ENCODE data around the gene CHST13. TPM values are rescaled to one million over a fixed set of nuclear protein-coding genes. Genes with fewer than 3 reads are reported as not detected.
"Not testable (repeated sequence)": the region's sequence is repeated elsewhere in the genome, so short reads cannot be mapped to it uniquely, and the experiment has no call there.

Gene CHST13
- total RNA-seq, 1 experiment from 2014 or later = 2.0 TPM

- in situ Hi-C loops (cut with HindIII; ENCODE audit: low sequenced_read_pairs) = no loop called here
Measured at GRCh38 chr3:126519506-126520455, 4.2 kb upstream of the CHST13 start.

DNA sequence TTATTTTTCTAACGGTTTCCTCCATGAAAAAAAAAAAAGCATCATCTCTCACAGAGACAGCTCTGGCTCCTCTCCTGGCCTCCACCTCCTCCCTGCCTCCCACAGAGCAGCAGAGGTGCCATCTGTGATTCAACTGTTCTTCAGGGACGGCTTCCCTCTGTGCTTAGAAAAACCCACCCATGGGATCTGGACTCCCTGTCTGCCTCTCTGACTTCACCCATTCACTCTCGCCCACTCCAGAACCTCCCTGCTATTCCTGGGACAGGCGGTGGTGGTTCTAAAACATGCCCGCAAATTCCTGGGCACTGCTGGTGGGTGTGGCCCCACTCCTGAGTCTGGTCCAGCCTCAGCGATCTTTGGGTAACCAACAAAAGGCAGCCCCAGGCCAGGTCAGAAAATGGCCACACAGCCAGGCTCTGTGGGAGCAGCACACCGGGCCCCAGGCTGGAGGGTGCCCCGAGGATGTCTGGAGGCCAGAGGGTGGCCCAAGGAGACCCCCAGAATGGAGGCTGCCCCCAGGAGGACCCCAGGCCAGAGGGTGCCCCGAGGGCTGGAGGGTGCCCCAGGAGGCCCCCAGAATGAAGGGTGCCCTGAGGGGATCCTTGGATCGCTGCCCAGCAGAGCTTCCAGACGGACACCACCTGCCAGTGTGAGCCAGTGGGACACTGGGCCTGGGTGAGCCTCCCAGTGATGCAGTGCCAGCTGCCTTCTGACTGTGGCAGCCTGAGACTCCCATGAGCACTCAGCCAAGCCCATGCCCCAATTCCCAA, 2.6 kb upstream of the CHST13 start:
- in situ Hi-C loops (cut with HindIII; ENCODE audit: low sequenced_read_pairs) = no loop called here
- no peak for DNase-seq (ENCODE audit: low spot score)

More at GRCh38 chr3:126519506-126520455, 4.2 kb upstream of the CHST13 start:
- no peak for DNase-seq (ENCODE audit: low spot score)

DNA sequence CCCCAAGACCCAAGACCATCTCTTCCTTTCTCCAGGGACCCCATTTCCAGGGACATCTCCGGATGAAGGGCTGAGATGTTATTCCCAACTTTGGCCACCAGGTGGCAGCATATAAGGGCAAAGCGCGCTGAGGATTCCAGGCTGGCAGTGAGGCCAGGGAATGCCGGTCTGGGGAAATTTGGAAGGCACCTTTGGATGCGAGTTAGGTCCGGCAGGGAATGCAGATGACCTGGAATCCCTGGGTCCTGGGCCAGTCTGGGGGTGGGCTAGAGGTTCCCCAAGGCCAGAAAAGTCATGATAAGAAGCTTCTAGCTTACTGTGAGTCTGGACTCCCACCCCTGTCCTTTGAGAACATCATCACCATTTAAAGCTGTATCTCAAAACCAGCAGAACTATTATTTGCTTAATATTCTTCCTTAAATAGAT, 1.6 kb upstream of the CHST13 start:
- in situ Hi-C loops (cut with HindIII; ENCODE audit: low sequenced_read_pairs) = no loop called here
- DNase-seq (ENCODE audit: low spot score) = peak; percentile 80

DNA sequence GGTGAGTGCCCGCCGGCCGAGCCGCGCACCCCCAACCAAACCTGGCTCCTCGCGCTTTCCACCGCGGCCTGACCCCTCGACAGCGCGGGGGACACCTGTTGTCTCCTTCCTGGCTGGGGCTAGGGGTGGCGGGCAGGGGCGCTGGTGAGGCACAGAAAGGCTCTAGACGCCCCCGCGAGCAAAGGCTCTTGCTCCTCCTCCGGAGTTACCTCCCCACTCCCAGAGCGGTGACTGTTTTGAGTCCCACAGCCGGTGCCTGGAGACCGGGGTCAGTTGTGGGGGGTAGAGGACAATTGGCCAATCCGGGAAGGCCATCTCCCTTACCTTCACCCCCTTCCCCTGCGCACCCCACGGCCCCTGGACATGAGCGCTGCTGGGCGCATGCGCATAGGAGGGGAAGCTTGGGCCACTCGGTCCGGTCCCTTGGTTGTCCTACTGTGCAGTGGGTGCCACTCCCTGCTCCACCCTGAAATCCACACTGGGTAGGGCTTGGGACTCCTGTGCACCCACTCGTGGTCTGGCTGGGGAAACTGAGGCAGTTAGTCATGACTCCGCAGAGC, 554 bp downstream of the CHST13 start:
- in situ Hi-C loops (cut with HindIII; ENCODE audit: low sequenced_read_pairs) = no loop called here
- DNase-seq (ENCODE audit: low spot score) = no peak

DNA sequence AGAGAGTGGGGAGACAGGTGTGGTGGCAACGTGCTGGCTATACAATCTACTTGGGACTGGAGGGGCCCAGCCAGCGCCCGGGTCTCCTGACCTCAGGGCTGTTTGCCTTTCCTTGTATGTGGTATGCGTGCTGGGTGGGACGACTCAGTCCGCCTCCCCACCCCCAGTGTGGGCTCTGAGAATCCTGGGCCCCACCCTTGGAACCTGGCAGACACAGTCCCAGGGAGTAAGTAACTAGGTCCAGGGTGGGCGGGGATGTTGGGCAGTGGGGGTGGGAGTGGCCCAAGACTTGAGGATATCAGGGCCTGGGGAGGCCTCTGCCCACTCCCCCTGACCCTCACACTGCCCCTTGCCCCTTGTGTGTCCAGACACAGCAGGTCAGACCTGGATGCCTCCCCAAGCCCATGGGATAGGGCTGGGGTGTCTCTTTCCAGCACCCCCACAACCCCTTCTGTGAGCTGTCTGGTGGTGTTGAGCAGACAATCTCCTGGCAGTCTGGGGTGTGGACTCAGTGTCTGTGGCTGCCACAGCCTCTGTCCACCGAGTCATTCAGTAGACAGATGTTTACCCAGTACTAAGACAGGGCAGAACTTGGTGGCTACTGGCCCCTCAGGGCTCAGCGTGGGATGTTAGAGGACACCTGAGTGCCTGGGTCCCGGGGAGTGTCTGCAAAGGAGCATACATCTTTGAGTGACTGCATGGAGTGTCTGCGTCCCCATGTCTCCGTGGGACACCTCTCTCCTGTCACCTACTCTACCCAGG, 1.3 kb downstream of the CHST13 start:
- no peak for DNase-seq (ENCODE audit: low spot score)
- in situ Hi-C loops (cut with HindIII; ENCODE audit: low sequenced_read_pairs) = no loop called here

DNA sequence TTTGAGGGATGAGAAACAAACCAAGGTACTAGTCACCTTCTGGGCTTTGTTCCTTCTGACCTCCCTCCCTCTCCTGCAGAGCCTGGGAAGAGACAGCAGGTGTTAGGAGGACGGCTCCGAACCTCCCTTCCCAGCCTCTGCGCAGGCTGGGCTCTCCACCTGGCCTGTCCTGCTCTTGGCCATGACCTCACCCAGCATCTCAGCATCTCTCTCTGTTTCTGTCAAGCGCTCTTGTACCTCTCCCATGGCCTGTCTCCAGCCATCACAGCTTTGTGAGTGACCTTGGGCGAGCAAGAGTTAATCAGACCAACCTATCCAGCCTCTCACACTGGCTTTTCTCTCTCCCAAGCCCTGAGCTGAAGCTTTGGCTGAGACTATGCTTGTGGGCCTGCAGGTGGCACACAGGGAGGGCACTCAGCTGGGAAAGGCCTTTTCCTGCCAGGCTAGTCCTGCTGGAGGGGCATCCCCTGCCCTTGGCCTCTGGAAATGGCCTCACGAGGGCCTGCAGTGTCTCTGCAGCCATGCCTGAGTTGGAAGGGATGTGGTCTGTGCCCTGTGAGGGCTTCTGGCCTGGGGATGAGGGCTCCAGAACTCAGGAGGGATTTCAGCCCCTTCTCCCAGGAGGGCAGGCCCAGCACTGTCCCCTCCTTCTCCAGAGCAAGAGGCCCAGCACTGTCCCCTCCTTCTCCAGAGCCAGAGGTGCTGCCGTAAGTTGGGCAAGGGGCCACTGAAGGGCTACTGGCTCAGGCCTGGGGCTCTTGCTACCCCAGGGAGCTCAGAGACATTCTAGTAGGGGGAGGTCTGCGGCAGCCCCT, 2.1 kb downstream of the CHST13 start:
- in situ Hi-C loops (cut with HindIII; ENCODE audit: low sequenced_read_pairs) = no loop called here

GRCh38 chr3:126526668-126527005, 2.7 kb downstream of the CHST13 start:
- in situ Hi-C loops (cut with HindIII; ENCODE audit: low sequenced_read_pairs) = no loop called here
- no peak for DNase-seq (ENCODE audit: low spot score)

More for the DNA sequence above, 2.1 kb downstream of the CHST13 start:
- DNase-seq (ENCODE audit: low spot score) = no peak

- in situ Hi-C loops (cut with HindIII; ENCODE audit: low sequenced_read_pairs) = no loop called here
Measured at GRCh38 chr3:126527006-126527405, 3.1 kb downstream of the CHST13 start.

DNA sequence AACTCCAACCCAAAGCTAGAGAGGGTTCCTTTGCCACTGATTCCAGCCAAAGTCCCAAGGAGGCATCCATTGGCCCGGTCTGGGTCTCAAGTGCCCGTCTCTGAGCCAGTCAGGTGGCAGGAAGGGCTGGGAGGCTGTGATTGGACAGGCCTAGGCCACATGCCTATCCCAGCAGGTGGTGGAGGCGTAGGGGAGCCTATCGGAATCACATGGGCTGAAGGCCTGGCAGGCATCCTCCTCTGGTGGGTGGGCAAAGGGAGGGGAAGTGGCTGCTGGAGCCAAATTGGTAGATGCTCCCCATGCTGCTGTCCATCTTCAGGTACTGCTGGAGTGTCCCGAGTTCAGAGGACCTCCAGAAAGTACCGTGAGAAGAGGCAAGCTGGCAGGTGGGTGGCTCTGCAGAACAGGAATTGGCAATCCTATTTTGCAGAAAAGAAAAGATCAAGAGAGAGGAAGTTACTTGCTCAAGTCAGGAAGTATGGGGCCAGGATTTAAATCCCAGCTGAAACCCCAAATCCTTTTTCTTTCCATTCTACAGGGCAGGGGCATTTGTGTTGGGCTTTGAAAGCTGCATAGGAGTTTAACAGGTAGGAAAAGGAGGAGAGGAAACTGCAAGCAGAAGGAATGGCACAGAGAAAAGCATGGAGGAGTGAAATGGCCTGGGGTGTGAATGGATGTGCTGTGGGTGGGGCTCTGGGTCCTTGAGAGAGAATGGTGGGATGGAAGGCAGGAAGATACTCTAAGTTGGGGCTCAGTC, 3.7 kb downstream of the CHST13 start:
- no peak for DNase-seq (ENCODE audit: low spot score)
- in situ Hi-C loops (cut with HindIII; ENCODE audit: low sequenced_read_pairs) = no loop called here

More at GRCh38 chr3:126527006-126527405, 3.1 kb downstream of the CHST13 start:
- no peak for DNase-seq (ENCODE audit: low spot score)

- in situ Hi-C loops (cut with HindIII; ENCODE audit: low sequenced_read_pairs) = no loop called here
- no peak for DNase-seq (ENCODE audit: low spot score)
Measured at GRCh38 chr3:126528419-126528799, 4.5 kb downstream of the CHST13 start.

DNA sequence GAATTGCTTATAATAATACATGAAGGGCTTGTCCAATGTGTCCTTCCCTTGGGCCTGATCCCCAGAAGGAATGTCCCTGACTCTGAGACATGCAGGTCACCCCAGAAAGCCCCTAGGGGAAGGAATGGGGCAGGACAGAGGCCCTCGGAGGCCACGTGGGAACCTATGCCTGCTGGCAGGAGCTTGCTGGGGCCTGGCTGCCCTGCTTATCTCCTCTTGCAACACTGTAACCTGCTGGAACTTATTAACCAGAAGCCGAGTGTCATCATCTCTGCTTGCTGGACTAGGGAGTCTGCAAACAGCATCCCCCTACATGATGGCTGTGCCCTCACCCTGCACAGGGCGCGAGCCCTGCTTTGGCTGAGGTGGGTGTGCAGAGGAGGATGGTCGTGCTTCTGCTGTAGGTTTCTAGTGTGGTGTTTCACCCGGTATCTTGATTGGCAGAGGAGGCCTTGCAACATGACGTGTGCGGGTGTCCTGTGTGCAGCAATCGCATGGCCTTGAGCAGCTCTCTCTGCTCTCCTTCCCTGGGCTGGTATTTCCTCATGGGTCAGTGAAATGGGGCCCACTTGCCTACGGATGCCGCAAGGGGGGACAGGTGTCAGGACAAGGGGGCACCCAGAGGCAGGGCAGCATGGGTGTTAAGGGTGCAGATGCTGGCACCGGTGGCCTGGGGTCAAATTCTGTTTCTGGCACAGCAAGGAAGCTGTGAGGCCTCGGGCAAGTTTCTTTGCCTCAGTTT, 5.0 kb downstream of the CHST13 start:
- in situ Hi-C loops (cut with HindIII; ENCODE audit: low sequenced_read_pairs) = no loop called here
- DNase-seq (ENCODE audit: low spot score) = no peak

DNA sequence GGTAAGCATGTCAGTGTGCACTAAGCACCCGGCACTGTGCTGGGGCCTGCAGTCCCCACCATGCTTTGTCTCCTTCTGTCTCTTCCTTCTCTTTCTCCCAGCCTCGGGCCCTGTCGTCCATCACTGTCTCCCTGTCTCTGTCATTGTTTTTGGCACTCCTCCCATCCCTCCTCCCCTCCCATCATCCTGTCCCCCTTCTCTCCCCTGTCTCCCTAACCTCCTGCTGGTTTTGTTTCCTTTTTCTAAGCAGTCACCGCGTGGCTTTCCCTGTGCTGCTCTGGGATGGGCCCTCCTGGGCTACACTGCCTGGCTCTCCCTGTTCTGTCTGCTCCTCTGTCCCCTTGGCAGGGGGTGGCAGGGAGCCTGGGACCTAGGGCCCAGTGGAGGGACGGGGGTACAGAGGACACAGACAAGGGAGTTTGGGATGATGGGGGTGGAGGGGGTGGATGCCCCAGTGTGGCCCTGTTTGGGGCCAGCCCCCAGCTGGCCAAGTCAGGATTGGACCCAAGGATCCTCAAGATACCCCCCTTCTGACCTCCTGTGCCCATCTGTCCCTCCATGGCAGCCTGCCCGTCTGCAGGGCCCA, 5.7 kb downstream of the CHST13 start:
- in situ Hi-C loops (cut with HindIII; ENCODE audit: low sequenced_read_pairs) = no loop called here
- DNase-seq (ENCODE audit: low spot score) = no peak

DNA sequence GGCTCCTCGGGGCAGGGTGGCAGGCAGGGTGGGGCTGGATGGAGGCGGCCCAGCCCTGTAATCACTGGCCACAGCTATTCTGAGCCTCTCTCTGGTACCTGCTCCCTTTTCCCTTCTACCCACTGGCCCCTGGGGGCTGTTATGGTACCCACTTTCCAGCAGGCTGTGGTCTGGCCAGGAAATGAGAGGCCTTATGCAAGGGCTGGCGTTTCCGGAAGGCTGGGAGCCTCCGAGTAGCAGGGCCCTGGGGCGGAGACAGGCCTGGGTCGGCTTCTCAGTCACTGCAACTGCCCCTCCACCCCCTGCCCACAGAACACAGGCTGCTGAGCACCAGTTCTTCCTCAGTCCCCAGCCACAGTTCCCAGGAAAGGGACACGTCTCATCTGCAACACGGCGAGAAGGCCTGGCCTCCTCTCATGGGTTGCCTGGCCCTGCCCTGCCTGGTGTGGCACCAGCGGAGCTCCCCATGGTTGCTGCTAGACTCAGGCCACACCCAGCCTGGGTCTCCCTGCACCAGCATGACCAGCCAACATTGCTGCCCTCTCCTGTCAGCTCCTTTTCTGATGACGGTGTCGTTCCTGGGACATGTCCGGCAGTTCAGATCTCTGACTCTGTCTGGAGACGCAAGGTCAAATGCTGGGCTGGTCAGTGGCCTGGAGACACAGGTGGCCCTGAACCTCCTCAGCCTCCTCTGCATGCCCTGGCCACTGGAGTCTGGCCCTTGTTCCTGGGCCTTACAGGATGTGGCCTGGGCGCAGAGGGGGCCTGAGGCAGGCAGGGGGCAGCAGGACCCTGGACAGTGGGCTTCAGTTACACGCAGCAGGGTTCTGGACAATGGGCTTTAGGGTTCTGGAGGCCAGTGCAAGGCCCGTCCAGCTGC, 6.5 kb downstream of the CHST13 start:
- in situ Hi-C loops (cut with HindIII; ENCODE audit: low sequenced_read_pairs) = no loop called here
- DNase-seq (ENCODE audit: low spot score) = no peak

DNA sequence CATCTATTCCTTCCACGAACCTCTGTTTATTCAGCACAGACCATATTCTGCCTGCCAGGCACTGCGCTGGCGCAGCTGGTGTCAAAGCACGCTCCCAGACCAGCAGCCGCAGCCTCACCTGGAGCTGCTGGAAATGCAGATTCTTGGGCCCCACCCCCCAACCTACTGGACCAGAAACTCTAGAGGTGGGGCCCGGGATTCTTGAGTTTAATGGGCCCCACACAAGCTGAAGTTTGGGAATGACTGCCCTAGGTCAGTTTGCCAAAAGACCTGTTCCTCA, 7.0 kb downstream of the CHST13 start:
- in situ Hi-C loops (cut with HindIII; ENCODE audit: low sequenced_read_pairs) = no loop called here

DNA sequence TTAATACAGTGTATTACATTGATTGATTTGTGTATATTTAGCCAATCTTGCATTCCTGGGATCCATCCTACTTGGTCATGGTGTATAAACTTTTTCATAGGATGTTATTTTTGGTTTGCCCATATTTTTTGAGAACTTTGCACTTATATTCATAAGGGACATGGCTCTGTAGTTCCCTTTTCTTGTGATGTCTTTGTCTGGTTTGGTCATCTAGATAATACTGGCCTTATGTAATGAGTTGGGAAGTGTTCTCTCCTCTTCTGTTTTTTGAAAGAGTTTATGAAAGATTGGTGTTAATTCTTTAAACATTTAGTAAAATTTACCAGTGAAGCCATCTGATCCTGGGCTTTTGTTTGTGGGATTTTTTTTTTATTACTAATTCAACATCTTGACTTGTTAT, 9.6 kb downstream of the CHST13 start:
- in situ Hi-C loops (cut with HindIII; ENCODE audit: low sequenced_read_pairs) = no loop called here
- no peak for DNase-seq (ENCODE audit: low spot score)

More for the DNA sequence above, 7.0 kb downstream of the CHST13 start:
- no peak for DNase-seq (ENCODE audit: low spot score)

- in situ Hi-C loops (cut with HindIII; ENCODE audit: low sequenced_read_pairs); DNase-seq (ENCODE audit: low spot score): not testable (repeated sequence)
Measured at GRCh38 chr3:126534716-126535115, 10.8 kb downstream of the CHST13 start.
